ENCODE data around the gene PKP1.

DNA sequence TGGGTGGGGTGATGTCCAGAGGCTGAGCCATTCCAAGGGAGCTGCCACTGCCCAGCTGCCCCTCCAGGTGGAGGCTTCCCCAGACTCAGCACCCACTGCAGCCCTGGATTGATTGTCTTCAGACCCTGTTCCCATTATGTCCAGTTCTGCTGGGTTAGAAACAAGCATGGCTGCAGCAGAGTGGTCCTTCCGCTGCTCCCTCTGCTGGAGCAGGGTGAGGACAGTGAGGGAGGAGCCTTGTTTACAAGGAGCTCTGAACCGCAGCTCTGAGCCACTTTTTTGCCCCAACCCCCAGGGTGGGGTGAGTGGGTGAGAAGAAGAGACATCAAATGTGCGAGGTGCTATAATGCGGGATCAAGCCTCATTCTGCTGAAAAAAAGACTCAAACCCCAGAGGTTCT is 91.9 kb downstream of the PKP1 start:
- TF ChIP-seq, protein P1, sequence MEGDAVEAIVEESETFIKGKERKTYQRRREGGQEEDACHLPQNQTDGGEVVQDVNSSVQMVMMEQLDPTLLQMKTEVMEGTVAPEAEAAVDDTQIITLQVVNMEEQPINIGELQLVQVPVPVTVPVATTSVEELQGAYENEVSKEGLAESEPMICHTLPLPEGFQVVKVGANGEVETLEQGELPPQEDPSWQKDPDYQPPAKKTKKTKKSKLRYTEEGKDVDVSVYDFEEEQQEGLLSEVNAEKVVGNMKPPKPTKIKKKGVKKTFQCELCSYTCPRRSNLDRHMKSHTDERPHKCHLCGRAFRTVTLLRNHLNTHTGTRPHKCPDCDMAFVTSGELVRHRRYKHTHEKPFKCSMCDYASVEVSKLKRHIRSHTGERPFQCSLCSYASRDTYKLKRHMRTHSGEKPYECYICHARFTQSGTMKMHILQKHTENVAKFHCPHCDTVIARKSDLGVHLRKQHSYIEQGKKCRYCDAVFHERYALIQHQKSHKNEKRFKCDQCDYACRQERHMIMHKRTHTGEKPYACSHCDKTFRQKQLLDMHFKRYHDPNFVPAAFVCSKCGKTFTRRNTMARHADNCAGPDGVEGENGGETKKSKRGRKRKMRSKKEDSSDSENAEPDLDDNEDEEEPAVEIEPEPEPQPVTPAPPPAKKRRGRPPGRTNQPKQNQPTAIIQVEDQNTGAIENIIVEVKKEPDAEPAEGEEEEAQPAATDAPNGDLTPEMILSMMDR (conservative IDR thresholded peaks at IDR 0.05) = no peak
- TF ChIP-seq EZH2 (IDR thresholded peaks at IDR 0.05; ENCODE audit: low read depth) = no peak
